H1 (cell line): Measurements from ENCODE around the gene CFAP74. TPM values are rescaled to one million over a fixed set of nuclear protein-coding genes. Genes with fewer than 3 reads are reported as not detected.

Experiments
- HDAC2 ChIP-seq, 2 experiments: fragments of 300-600 bp in 1 of 2; sonication (generic) in 1 of 2; IDR thresholded peaks; 2 replicates each; pipeline ENCODE4 v1.6.1; 2011 to 2012; ENCODE audit warnings: low read depth in 2 of 2, low read length in 2 of 2, mild to moderate bottlenecking in 2 of 2, moderate library complexity in 2 of 2, borderline replicate concordance in 1 of 2, inconsistent platforms in 1 of 2
- polyA plus RNA-seq, 7 experiments: library from polyadenylated mRNA; depleted of rRNA in 3 of 7; stranded (reverse) in 5 of 7; unstranded in 2 of 7; fragments of >200 nt in 5 of 7; fragments of 200-250 nt in 2 of 7; gene quantifications; 1 replicate in 5 of 7; 2 replicates in 1 of 7; 4 replicates in 1 of 7; pipeline versions ENCODE4 v1.2.1 to v1.2.3, GENCODE V29; 2011 to 2013; ENCODE audit warnings: missing spikeins in 2 of 7, mixed read lengths in 2 of 7
- total RNA-seq: library from RNA; stranded (reverse); fragmentation: NEBNext Ultra II Directional; extraction: Animal tissue kit (Norgen Biotek cat#: 25700); gene quantifications from 2 replicates; pipeline ENCODE4 v1.2.1, GENCODE V29; 2021

Gene CFAP74
- total and polyA plus RNA-seq, 2 of the 8 experiments (the other 6 are each of a cell fraction or from before 2014, with no cell fraction given), result 0.09 to 0.20 TPM

DNA sequence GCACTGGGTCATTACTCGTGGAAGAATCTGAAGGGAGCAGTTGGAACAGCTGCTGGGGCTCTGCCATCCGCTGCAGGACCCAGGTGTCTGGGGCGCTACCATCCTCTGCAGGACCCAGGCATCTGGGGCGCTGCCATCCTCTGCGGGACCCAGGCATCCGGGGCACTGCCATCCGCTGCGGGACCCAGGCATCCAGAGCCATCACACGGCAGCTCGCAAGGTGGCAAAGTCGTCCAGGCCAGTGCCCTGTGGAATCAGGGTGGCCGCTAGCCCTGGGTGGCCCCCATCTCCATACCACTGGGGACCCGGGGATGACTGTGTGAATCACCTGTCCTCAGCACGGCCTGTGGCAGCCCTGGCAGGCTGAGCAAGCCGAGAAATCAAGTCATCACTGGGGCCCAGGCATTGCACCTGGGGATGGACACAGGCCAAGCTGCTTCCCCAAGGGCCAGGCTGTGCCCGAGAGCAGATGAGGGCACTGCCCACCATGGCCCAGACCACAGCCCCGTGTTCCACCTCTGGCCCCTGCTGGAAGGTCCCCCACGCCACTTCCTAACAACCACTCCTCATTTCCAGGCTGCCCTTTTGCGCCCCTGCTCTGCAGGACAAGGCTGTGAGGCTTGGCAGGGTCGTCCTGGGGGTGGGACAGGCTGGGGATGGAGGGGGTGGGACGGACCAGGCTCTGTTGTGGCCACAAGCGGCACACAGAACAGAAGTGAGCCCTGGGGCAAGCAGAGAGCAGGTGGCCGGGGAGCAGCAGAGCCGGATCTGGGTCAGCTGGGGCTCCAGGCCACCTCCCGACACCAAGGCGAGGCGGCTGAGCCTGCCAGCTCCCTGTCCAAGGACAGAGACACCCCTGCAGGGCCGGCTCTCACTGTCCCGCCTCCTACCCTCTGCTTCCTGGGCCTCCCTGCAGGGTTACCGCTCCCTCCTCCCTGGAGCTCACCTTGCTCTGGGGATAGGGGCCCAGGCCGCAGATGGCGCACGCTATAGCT, 28.3 kb upstream of the CFAP74 start (continued):
- TF ChIP-seq HDAC2 (IDR thresholded peaks at IDR 0.05; ENCODE audit: borderline replicate concordance in 1 of 2, low read depth in 2 of 2, low read length in 2 of 2), result no peak
